ENCODE results near the gene ATP10D.

DNA sequence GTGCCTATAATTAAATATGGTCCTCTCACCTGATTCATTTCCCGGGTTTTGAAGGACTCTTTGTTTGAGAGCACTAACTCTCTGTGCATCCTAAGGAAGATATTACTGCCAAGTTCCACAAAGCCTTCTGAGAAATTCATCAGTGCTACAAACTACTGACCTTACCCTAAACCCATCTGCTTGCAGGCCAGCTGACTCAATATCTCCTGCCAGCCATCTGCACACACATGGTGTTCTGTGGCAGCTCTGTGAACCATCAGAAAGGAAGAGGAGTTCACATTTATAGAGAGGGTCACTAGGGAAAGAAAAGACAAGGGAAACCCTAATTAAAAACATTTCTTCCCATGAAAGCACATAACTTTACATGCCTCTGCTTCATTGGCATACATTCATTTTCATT lies 156.7 kb downstream of the ATP10D start:
- TF ChIP-seq CTCF (IDR thresholded peaks at IDR 0.05) (no peak), POLR2AphosphoS5 (IDR thresholded peaks at IDR 0.05) (no peak), POLR2A (IDR thresholded peaks at IDR 0.05) (no peak)
